Endometrial microvascular endothelial cells (primary cell): ENCODE measurements around the gene SH2D3A. TPM values are rescaled to one million over a fixed set of nuclear protein-coding genes. Genes with fewer than 3 reads are reported as not detected.
"Not testable (repeated sequence)": the region's sequence is repeated elsewhere in the genome, so short reads cannot be mapped to it uniquely, and the experiment has no call there.

Experiments
- in situ Hi-C: cut with HindIII; loops from 2 replicates; pipeline ENCODE4 v1.10.0; 2017; ENCODE audit warnings: low sequenced_read_pairs, low pct_unique_long_range_greater_than_20kb; ENCODE audit errors: inconsistent ontology term
- total RNA-seq: library from RNA; depleted of rRNA; stranded (reverse); fragments of >200 nt; gene quantifications from one replicate; pipeline ENCODE4 v1.2.3, GENCODE V29; 2015; ENCODE audit errors: inconsistent ontology term

The SH2D3A gene
- total RNA-seq: not detected

DNA sequence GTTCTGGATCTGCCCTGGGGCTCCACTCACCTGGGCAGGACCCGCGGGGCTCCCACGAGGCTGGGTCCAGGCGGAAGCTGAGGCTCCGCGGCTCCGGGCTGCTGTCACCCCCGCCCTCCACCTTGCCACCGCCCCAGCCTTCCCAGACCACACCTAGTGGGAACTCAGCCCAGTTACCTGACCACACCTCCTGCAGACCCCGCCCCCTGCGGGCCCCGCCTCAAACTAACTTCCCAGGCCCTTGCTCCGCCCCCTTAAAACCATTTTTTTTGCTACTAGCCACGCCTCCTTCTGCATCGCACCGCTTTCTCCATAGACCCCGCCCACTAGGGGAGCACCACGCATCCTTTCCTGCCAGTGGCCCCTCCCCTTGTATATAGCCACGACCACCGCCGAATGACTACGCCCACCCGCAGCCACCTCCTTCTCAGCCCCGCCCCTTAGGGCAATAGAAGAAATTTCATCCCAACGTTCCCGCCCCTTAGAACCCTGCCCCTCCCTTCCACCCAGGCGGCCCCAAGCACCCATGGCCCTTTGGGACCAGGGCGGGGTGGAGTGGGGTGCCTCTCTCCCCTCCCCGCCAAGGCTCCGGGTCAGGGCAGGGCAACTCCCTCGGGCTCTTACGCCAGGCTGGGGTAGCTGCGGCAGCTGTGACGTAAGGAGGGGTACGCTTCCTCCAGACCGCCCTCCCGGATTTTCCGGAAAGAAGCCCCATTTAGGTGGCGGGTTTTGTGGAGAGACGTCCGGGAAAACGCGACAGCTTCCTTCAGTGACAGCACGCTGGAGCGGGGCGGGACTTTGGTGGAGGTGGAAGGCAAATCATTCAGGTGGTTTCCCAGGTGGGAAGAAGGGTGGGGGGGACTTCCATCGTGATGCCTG is at the start of gene SH2D3A:
Gene SH2D3A (minus strand): TSS at position 79 of the 879 bp plus-strand sequence. CDS start 3,687 bp downstream, outside the sequence.
- in situ Hi-C loops: no loop called here

DNA sequence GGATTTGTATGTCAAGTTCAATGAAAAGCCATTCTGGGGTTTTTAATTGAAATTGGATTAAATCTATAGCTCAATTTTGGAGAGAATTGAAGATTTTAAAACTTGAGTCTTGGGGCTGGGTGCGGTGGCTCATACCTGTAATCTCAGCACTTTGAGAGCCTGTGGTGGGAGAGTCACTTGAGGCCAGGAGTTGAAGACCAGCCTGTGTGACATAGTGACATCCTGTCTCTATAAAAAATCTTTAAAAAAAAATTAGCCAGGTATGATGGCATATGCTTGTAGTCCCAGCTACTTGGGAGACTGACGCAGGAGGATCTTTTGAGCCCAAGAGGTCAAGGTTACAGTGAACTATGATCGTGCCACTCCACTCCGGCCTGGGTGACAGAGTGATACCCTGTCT is 46.4 kb upstream of the SH2D3A start:
- in situ Hi-C loops: no loop called here

DNA sequence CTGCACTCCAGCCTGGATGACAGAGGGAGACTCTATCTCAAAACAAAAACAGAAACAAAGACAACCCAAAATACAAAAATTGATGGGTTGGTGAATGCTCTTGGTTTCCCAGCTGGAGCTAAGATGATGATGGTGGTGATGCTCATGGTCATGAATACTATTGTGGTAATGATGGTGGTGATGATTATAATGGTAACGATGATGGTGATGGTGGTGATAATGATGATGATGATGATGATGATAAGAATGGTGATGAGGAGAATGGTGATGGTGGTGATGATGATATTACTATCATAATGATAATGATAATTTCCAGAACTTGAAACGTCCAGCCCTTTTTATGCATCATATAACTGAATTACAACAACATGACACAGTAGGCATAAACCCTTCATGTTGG is 45.4 kb upstream of the SH2D3A start:
- in situ Hi-C loops: no loop called here

DNA sequence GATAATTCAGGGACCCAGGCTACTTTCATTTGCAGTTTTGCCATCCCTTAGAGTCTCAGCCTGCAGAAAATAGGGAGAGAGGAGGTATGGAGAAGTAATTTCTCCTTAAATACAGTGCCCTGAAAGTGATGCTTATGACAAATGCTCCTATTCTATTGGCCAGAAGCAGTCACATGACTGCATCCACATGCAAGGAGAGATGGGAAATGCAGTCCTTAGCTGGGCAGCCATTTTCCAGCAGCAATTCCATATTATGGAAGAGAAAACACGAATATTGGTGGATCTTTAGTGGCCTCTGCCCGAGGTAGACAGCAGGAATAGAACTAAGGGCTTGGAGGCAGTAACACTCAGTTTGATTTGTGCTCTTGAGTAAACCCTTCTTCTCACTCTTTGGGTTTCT is 44.7 kb upstream of the SH2D3A start:
- in situ Hi-C loops: no loop called here

DNA sequence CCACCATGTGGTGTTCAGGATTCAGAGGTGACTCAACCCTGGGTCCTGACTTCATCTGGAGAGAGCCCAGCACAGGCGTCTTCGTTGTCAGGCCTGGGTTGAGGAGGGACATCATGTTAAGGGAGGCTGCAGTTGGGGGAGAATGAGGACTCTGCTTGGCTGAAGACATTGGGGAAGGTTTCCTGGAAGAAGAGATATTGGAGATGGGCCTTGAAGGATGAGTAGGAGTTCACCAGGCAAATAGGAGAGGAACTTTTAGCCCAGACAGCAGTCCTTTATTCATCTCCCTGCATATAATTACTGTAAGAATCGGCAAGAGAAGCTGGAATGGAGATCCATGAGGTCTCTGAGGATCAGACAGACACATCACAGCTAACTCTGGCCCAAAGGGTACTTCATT is 44.1 kb upstream of the SH2D3A start:
- in situ Hi-C loops: no loop called here

DNA sequence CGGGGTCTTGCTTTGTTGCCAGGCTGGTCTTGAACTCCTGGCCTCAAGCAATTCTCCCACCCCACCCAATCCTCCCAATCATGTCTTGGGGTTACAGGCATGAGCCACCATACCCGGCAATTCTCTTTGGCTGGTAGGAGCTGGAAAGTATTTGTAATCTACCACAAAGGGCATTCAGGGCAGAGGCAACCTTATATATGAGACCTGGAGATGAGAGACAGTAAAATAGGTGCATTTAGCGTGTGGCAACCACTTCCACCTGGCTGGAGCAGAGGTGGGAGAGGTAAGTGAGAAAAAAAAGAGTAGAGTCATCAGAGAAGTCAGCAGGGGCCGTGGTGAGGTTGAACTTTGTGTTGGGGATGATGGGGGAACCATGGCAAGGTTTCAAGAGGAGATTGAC is 42.0 kb upstream of the SH2D3A start:
- in situ Hi-C loops: no loop called here

DNA sequence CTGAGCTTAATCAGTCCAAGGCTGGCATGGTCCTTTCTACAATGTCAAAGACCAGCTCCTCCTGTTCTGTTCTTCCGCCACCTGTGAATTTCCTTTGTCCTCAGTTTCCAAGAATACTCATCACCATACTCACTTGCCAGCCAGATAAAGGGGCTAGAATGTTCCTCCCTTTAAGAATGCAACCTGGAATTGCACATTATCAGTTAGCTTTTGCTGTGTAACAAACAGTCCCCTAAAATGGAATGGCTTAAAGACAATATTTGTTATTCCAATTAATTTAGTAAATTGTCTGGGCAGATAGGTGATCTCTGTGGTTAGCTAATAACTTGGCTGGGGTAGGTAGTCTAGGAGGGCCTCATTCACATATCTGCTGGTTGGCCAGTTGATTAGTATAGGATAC is 41.3 kb upstream of the SH2D3A start:
- in situ Hi-C loops: no loop called here

DNA sequence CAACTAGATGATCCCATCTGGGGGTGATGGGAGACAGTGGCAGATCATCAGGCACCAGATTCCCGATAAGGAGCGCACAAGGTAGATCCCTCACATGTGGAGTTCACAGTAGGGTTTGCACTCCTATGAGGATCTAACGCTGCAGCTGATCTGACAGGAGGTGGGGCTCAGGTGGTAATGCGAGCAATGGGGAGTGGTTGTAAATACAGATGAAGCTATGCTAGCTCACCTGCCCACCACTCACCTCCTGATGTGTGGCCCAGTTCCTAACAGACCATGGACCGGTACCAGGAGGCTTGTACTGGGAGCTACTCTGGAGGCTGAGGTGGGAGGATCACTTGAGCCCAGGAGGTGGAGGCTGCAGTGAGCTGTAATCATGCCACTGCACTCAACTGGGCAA is 40.1 kb upstream of the SH2D3A start:
- in situ Hi-C loops: no loop called here

DNA sequence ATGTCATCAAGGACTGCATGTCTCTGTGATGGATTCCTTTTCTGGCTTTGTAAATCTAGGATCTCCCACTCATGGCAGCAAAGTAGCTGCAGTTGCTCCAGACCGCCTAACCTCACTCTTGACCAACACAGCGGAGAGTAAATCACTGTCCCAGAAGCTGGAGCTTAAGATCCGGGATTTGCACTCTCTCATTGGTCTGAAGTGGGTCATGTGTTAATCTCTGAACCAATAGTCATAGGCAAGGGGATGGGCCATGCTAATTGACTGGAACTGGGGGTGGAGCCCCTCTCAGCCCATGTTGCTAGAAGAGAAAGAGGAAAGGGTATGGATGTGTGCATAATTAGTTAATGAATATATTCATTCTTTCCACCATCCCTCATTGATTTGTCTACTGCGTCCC is 39.3 kb upstream of the SH2D3A start:
- in situ Hi-C loops: no loop called here

DNA sequence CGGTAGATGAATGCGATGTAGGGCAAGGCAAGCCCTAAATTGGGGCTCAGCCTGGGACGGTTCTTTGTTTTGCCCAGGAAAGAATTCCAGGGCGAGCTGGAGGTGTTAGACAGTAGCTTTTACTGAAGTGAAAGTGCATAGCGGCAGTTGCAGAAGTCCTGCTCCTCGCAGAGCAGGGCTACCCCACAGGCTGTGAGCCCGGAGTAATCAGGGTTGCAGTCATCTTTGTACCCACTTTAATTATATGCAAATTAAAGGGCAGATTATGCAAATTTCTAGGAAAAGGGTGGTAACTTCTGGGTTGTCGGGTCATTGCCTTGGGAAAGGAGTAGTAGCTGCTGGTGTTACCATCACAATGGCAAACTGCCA is 35.8 kb upstream of the SH2D3A start:
- in situ Hi-C loops: no loop called here

DNA sequence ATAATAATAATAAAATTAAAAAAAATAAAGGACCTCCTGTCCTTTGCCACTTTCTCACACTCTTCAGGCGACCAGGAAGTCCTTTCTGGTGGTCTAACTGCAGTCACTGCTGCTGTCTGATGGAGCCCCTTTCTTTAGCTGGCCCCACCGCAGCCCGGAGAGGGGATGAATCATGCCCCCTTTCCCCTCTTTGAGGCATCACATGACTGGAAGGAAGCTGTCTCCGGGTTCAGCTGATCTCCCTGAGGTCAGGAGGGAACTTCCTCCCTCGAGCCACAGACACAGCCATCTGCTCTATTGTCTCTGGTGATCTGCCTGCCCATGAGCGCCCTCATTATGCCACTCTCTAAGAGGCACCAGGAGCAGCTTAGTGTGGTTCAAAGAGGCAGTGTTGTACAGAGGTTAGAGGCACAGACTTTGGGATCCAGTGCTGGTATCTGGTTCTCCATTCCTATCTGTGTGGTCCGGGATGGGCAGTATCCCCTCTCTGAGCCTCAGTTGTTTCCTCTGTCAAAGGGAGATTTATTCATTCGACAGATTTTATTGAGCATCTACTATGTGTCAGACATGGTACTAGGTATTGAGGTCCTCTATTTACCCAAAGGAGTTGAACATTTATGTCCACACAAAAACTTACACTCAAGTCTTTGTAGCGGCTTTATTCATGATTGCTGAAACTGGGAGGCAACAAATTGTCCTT is 35.3 kb upstream of the SH2D3A start:
- in situ Hi-C loops: no loop called here

DNA sequence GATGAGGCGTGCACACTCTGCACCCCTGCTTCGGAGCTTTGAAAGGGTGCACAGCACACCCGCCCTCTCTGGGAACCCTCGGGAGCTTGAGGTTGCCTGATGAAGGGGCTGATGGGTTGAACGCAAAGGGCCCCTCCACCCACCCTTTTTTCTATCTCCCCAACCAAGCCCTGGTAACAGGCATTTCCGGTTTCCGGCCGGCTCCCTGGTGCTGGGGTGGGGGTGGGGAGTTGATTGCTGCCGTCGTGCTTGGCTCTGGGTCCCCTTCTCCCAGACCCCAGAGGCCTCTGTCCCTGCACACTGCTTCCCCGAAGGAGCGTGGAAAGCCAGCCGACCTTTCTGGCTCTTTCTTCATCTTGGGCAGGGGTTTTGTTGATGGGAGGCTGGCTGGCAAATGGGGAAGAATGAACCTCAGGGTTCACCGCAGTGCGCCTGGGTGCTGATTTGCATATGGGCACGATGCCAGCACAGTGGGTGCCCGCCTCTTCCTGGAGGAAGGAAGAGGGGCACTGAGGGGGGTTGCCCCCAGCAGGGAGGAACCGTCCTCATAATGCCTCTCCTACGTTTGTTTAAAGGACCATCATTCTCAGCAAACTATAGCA is 34.4 kb upstream of the SH2D3A start:
- in situ Hi-C loops: no loop called here

DNA sequence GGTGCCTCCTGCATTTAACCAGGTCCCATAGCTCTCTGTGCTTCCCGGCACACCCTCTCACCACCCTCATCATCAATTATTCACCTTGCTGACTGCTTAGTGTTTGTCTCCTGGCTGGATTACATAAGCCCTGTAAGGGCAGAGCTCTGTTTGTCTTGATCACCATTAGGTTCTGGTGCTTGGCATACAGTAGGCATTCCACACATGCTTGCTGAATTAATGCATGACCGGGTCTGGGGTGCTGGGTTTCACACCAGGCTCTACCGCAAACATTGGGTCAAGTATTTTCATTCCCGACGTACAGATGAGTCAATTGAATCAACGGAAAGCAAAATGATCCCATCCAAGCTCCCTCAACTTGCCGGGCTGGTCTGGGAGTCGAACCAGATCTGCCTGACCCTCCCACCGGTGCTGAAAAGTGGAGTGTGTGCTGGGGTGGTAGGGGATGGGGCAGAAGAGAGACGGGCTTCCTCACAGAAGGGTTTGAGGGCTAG is 33.8 kb upstream of the SH2D3A start:
- in situ Hi-C loops: no loop called here

DNA sequence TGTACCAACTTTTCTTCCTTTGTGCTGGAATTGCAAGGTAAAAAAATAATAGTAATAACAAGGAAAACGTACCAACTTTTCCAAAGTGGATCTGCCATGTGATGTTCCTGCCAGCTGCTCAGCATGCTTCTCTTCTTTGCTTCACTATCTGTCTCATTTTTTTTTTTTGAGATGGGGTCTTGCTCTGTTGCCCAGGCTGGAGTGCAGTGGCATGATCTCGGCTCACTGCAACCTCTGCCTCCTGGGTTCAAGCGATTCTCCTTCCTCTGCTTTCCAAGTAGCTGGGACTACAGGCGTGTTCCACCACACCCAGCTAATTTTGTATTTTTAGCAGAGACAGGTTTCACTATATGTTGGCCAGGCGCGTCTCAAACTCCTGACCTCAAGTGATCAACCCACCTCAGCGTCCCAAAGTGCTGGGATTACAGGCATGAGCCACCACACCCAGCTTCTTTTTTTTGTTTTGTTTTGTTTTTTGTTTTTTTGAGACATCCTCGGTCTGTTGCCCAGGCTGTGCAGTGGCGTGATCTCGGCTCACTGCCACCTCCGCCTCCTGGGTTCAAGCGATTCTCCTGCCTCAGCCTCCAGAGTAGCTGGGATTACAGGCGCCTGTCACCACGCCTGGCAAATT is 33.0 kb upstream of the SH2D3A start:
- in situ Hi-C loops: not testable (repeated sequence)

DNA sequence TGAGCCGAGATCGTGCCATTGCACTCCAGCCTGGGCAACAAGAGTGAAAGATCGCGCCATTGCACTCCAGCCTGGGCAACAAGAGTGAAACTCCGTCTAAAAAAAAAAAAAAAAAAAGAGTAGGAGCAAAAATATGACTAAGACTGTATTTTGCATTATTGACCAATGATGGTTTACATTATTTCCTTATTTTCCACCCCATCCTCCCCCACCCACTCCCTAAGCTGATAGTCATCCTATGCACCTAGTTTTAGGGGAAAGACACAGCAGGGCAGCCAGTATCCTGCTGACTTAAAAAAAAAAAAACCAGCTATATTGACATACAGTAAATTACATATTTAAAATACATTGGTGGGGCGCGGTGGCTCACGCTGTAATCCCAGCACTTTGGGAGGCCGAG is 30.4 kb upstream of the SH2D3A start:
- in situ Hi-C loops: no loop called here

DNA sequence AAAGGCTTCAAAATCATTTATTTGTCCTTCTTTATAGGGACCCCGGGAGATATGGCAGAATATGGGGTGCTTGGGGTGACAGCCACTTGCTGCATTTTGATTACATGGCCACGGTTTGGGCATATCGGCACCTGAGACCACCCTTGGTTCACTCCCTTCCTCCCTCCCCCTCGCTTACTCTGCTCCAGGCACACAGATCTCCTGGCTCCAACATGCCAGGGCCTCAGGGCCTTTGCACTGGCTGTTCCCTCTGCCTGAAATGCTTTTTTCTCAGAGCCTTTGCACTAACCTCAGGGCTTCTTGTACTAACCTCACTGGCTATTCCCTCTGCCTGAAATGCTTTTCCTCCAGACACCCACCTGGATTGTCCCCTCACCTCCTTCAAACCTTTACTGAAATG is 29.0 kb upstream of the SH2D3A start:
- in situ Hi-C loops: no loop called here

DNA sequence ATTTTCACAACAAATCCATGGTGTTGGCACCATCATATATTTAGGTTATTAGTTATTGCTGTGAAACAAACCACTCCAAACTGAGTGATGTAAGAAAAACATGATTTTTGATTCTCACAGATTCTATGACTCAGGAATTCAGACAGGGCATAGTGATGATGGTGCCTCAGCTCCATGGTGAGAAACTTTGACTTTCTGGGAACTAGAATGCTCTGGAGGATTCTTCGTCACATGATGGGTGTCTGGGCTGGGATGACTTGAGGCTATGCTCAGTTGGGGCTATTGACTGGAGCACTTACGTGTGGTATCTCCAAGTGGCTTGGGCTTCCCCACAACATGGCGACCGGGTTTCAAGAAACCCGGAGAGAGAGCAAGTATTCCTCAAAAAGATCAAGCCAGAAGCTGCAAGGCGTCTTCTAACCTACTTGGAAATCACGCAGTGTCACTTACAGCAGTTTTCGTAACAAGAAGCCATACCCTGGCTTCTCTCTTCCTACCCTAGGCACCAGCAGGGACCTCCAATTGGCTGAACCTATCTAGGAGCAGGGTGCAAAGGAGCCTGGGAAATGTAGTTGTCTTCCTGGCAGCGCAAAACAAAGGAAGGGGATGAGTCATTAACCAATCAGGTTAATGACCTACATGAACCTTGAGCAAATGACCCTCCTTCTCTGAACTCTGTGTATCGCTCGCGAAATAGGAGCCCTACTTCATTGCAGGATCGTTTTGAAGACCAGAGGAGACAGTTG is 27.6 kb upstream of the SH2D3A start:
- in situ Hi-C loops: no loop called here

DNA sequence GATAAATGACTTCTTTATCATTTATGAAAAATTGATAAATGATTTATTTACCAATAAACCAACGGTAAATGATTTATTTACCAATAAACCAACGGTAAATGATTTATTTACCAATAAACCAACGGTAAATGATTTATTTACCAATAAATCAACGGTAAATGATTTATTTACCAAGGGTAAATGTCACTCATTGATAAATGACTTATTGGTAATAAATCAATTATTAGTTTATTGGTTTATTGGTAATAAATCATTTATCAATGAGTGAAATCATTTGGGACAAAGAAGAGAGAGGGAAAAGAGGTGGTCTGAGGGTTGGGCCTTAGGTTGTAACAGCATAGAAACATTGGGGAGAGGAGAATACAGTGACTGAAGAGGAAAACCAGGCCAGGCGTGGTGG is 26.7 kb upstream of the SH2D3A start:
- in situ Hi-C loops: no loop called here

DNA sequence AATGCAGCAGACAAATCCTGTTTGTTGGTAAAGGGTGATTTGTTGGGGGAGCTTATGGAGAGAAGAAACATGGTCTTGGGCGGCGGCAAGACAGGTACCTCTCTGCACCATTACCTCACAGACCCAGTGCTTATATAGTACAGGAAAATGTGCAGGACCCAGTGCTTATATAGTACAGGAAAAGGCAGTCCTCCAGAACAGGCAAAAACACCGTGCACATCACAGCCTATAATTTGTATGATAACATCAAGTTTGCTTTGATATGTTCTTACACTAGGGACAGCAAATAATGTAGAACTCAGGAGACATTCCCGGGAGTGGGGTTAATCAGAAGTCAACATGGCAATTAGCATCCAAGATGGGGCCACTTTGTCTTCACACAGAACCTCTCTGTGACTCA is 26.2 kb upstream of the SH2D3A start:
- in situ Hi-C loops: no loop called here
